ENCODE measurements around the gene FNBP1. TPM values are rescaled to one million over a fixed set of nuclear protein-coding genes. Genes with fewer than 3 reads are reported as not detected.

Gene FNBP1
- total and polyA plus RNA-seq, 2 experiments from 2014 or later, result 26.6 to 28.8 TPM

DNA sequence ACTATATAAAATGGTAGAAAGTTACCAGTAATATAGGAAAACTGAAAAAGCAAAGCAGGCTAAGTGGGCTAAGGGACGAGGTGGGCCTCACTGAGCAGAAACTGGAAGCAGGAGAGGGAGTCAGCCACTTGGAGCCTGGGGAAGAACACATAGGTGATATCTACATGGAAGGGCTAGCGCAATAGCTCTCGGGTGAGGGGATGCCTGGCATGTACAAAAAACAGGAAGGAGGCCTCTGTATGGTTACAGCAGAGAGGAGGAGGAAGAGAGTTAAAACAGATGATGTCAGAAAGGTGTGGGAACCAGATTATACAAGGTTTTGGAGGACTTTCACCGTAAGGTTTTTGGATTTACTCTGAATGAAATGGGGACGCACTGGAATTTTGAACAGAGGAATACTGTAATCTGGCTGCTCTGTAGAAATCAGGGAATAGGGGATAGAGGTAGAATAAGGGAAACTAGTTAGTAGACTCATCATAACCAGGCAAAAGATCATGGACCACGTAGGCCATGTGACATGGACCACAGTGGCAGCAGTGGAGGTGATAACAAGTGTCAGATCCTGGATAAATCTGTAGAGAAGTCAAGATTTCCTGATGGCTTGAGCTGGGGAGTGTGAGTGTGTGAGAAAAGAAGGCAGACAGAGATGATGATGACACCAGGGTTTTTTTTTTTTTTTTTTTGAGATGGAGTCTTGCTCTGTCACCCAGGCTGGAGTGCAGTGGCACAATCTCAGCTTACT lies 52.5 kb downstream of the FNBP1 start (continued):
- TF ChIP-seq, protein P1, sequence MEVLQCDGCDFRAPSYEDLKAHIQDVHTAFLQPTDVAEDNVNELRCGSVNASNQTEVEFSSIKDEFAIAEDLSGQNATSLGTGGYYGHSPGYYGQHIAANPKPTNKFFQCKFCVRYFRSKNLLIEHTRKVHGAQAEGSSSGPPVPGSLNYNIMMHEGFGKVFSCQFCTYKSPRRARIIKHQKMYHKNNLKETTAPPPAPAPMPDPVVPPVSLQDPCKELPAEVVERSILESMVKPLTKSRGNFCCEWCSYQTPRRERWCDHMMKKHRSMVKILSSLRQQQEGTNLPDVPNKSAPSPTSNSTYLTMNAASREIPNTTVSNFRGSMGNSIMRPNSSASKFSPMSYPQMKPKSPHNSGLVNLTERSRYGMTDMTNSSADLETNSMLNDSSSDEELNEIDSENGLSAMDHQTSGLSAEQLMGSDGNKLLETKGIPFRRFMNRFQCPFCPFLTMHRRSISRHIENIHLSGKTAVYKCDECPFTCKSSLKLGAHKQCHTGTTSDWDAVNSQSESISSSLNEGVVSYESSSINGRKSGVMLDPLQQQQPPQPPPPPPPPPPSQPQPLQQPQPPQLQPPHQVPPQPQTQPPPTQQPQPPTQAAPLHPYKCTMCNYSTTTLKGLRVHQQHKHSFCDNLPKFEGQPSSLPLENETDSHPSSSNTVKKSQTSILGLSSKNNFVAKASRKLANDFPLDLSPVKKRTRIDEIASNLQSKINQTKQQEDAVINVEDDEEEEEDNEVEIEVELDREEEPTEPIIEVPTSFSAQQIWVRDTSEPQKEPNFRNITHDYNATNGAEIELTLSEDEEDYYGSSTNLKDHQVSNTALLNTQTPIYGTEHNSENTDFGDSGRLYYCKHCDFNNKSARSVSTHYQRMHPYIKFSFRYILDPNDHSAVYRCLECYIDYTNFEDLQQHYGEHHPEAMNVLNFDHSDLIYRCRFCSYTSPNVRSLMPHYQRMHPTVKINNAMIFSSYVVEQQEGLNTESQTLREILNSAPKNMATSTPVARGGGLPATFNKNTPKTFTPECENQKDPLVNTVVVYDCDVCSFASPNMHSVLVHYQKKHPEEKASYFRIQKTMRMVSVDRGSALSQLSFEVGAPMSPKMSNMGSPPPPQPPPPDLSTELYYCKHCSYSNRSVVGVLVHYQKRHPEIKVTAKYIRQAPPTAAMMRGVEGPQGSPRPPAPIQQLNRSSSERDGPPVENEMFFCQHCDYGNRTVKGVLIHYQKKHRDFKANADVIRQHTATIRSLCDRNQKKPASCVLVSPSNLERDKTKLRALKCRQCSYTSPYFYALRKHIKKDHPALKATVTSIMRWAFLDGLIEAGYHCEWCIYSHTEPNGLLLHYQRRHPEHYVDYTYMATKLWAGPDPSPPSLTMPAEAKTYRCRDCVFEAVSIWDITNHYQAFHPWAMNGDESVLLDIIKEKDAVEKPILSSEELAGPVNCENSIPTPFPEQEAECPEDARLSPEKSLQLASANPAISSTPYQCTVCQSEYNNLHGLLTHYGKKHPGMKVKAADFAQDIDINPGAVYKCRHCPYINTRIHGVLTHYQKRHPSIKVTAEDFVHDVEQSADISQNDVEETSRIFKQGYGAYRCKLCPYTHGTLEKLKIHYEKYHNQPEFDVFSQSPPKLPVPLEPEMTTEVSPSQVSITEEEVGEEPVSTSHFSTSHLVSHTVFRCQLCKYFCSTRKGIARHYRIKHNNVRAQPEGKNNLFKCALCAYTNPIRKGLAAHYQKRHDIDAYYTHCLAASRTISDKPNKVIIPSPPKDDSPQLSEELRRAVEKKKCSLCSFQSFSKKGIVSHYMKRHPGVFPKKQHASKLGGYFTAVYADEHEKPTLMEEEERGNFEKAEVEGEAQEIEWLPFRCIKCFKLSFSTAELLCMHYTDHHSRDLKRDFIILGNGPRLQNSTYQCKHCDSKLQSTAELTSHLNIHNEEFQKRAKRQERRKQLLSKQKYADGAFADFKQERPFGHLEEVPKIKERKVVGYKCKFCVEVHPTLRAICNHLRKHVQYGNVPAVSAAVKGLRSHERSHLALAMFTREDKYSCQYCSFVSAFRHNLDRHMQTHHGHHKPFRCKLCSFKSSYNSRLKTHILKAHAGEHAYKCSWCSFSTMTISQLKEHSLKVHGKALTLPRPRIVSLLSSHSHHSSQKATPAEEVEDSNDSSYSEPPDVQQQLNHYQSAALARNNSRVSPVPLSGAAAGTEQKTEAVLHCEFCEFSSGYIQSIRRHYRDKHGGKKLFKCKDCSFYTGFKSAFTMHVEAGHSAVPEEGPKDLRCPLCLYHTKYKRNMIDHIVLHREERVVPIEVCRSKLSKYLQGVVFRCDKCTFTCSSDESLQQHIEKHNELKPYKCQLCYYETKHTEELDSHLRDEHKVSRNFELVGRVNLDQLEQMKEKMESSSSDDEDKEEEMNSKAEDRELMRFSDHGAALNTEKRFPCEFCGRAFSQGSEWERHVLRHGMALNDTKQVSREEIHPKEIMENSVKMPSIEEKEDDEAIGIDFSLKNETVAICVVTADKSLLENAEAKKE (CRISPR knock-in tag; IDR thresholded peaks at IDR 0.05), result no peak
- TF ChIP-seq POLR2AphosphoS5 (IDR thresholded peaks at IDR 0.05; ENCODE audit: low read depth), result no peak
- TF ChIP-seq, protein P2, sequence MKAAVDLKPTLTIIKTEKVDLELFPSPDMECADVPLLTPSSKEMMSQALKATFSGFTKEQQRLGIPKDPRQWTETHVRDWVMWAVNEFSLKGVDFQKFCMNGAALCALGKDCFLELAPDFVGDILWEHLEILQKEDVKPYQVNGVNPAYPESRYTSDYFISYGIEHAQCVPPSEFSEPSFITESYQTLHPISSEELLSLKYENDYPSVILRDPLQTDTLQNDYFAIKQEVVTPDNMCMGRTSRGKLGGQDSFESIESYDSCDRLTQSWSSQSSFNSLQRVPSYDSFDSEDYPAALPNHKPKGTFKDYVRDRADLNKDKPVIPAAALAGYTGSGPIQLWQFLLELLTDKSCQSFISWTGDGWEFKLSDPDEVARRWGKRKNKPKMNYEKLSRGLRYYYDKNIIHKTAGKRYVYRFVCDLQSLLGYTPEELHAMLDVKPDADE (IDR thresholded peaks at IDR 0.05), result no peak

DNA sequence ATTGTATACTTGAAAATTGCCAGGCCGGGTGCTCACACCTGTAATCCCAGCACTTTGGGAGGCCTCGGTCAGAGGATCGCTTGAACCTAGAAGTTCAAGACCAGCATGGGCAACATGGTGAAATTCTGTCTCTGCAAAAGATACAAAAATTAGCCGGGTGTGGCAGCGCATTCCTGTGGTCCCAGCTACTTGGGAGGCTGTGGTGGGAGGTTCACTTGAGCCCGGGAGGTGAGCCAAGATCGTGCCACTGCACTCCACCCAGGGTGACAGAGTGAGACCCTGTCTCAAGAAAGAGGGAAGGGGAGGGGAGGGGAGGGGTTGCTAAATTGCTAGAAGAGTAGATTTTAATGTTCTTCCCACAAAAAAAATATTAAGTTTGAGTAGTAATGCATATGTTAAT lies 53.2 kb downstream of the FNBP1 start:
- Histone ChIP-seq H3K4me2 (peak overlapping the region; percentile 50), H3F3A (replicated peaks; ENCODE audit: low read depth) (no peaks in the 10 kb centered on the region; the same call in 1 of the 2 replicates), H3K9me2 (ENCODE audit: insufficient read depth) (no peaks in the 10 kb centered on the region), H3K4me1 (ENCODE audit: insufficient read depth) (peaks cover 22% of the 10 kb centered on the region), H3K27me3 (ENCODE audit: insufficient read depth) (no peaks in the 10 kb centered on the region), H3K27ac (ENCODE audit: low read depth) (peak overlapping the region; percentile 76), H4K20me1 (replicated peaks; ENCODE audit: insufficient read depth) (no peaks in the 10 kb centered on the region; the same call in 1 of the 2 replicates), H2AFZ (no peak overlapping the region), H3K36me3 (ENCODE audit: insufficient read depth) (no peaks in the 10 kb centered on the region), H3K4me3 (no peak overlapping the region), H3K79me2 (replicated peaks; ENCODE audit: insufficient read depth) (peaks cover 11% of the 10 kb centered on the region; the same call in 1 of the 2 replicates)
- peaks cover 5% of the 10 kb centered on the region; the same call in 1 of the 3 replicates for H3K36me3 Mint-ChIP-seq (ENCODE audit: low read depth)
- H3K4me3 Mint-ChIP-seq, result no peak overlapping the region
- no peak for DNase-seq (ENCODE audit: low spot score)
- no peak for ATAC-seq
- H3K27ac Mint-ChIP-seq, result no peak overlapping the region
- no peaks in the 10 kb centered on the region for H3K9me3 Mint-ChIP-seq
- TF ChIP-seq ZNF331 (CRISPR knock-in tag; IDR thresholded peaks at IDR 0.05; ENCODE audit: low read depth) (no peak), POLR2AphosphoS5 (IDR thresholded peaks at IDR 0.05; ENCODE audit: low read depth) (no peak), STAT1 (IDR thresholded peaks at IDR 0.05; ENCODE audit: unreplicated experiment) (no peak)
- TF ChIP-seq, protein P1 (CRISPR knock-in tag; IDR thresholded peaks at IDR 0.05), result no peak
- H3K4me1 Mint-ChIP-seq, result peaks cover 19% of the 10 kb centered on the region
- H3K27me3 Mint-ChIP-seq (ENCODE audit: insufficient read depth, low read depth, poor library complexity), result peaks cover 4% of the 10 kb centered on the region
